SK-N-MC (cell line): ENCODE measurements around the gene MTO1.

ENCODE experiments used
- EZH2 ChIP-seq: fragments of 200-600 bp; sonication (generic); IDR thresholded peaks from one replicate; pipeline ENCODE4 v1.6.1; 2017; ENCODE audit warnings: antibody characterized with exemption
- FOXP2 ChIP-seq: optimal IDR thresholded peaks from 2 replicates; pipeline ENCODE3; 2011; ENCODE audit warnings: mild to moderate bottlenecking, moderate library complexity; ENCODE audit not compliant: insufficient read depth; ENCODE audit errors: extremely low read length, control extremely low read depth
- POLR2AphosphoS5 ChIP-seq: IDR thresholded peaks from 2 replicates; pipeline ENCODE4 v1.6.1; 2012; ENCODE audit warnings: mild to moderate bottlenecking, low read depth, low read length, borderline replicate concordance

- TF ChIP-seq EZH2 (no peak), POLR2AphosphoS5 (no peak), FOXP2 (no peak)
Observed at GRCh38 chr6:73503027-73503772, 41.7 kb downstream of the MTO1 start.
